Embryonic facial prominence (tissue), 1 donor: ENCODE data around the gene WASHC2C.
"Not testable (repeated sequence)": the region's sequence is repeated elsewhere in the genome, so short reads cannot be mapped to it uniquely, and the experiment has no call there.

ENCODE experiments used
- DNase-seq: peaks from one replicate; pipeline ENCODE4 v3.0.0-alpha.2; 2016; ENCODE audit errors: extremely low spot score

The WASHC2C gene

GRCh38 chr10:45771757-45772461 lies 44.8 kb downstream of the WASHC2C start:
- not testable (repeated sequence) for DNase-seq

- not testable (repeated sequence) for DNase-seq
These were observed 59.2 kb downstream of the WASHC2C start for GRCh38 chr10:45786217-45786616.

GRCh38 chr10:45787212-45787741 lies 60.2 kb downstream of the WASHC2C start:
- not testable (repeated sequence) for DNase-seq

- DNase-seq: not testable (repeated sequence)
These were observed 62.9 kb downstream of the WASHC2C start for GRCh38 chr10:45789991-45790390.

- not testable (repeated sequence) for DNase-seq
These were observed 63.8 kb downstream of the WASHC2C start for GRCh38 chr10:45790694-45791426.

GRCh38 chr10:45794761-45795160 lies 67.7 kb downstream of the WASHC2C start:
- not testable (repeated sequence) for DNase-seq

- not testable (repeated sequence) for DNase-seq
These were observed 76.3 kb downstream of the WASHC2C start for GRCh38 chr10:45803060-45804010.

GRCh38 chr10:45804996-45805395 lies 77.9 kb downstream of the WASHC2C start:
- DNase-seq: not testable (repeated sequence)

GRCh38 chr10:45809837-45810236 lies 82.8 kb downstream of the WASHC2C start:
- no peak for DNase-seq

- no peak for DNase-seq
These were observed 84.0 kb downstream of the WASHC2C start for GRCh38 chr10:45811075-45811474.

- DNase-seq: not testable (repeated sequence)
These were observed 85.9 kb downstream of the WASHC2C start for GRCh38 chr10:45812959-45813358.

- not testable (repeated sequence) for DNase-seq
These were observed 87.1 kb downstream of the WASHC2C start for GRCh38 chr10:45814146-45814545.

GRCh38 chr10:45817130-45817859 lies 90.2 kb downstream of the WASHC2C start:
- no peak for DNase-seq

- DNase-seq: no peak
These were observed 90.8 kb downstream of the WASHC2C start for GRCh38 chr10:45817912-45818311.

GRCh38 chr10:45819552-45819951 lies 92.5 kb downstream of the WASHC2C start:
- no peak for DNase-seq

- not testable (repeated sequence) for DNase-seq
These were observed 93.2 kb downstream of the WASHC2C start for GRCh38 chr10:45820107-45820830.

GRCh38 chr10:45822918-45823317 lies 95.9 kb downstream of the WASHC2C start:
- not testable (repeated sequence) for DNase-seq
